ENCODE data around the gene CXXC1.

Gene CXXC1

DNA sequence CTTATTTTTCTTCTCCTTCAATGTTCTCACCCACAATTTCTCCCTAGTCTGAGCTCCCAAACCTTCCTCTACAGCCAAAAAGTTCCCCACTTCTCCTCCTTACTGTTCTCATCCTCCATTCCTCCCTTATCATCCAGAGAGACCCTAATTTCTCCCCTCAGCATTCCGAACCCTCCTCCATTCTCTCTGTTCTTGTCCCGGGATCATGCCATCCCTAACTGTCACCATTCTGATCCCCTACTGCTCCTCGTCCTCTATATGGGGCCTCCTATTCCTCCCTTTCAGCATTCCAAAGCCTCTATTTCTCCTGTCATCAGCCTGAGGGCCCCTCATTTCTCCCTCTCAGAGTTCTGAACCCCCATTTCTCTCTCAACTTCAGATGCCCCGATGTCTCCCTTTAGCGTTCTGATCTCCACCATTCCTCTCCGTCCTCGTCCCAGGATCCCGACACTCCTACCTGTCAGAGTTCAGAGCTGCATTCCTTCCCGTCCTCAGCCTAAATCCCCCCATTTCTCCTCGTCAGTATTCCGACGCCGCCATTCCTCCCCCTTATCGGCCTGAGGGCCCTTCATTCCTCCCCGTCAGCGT is 6.7 kb downstream of the CXXC1 start:
- DNase-seq (ENCODE audit: insufficient read length, low spot score) (no peak), FAIRE-seq (no peak)
- no peak for TF ChIP-seq TAF1 (IDR thresholded peaks at IDR 0.05; ENCODE audit: low read depth, low read length)
- TF ChIP-seq POU2F2 (IDR thresholded peaks at IDR 0.05; ENCODE audit: low read depth, low read length), result no peak
- TF ChIP-seq POLR2AphosphoS5 (IDR thresholded peaks at IDR 0.05; ENCODE audit: low read depth, low read length), result no peak
- no peak for TF ChIP-seq SPI1 (IDR thresholded peaks at IDR 0.05; ENCODE audit: low read depth, low read length)
- no peak for TF ChIP-seq PAX5 (IDR thresholded peaks at IDR 0.05; ENCODE audit: insufficient read depth, low read length, severe bottlenecking)
- no peak for TF ChIP-seq POLR2A (IDR thresholded peaks at IDR 0.05; ENCODE audit: low read depth, low read length)

DNA sequence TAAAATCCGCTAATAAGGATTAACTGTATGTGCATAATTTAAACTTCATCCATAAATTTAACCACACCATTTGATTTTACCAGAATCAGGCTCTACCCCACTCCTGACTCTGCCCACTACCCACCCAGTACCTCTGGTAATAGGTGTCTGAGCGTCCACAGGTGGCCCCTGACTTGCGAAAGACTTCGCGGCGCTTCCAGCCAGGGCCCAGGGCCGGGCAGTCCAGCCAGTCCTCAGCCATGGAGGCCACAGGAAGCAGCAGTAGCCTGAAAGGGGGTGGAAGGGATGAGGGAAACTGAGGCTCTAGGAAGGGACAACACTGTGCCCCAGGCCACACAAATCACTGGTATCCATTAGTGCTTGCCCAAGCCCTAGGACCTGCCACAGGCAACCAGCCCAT is 7.7 kb downstream of the CXXC1 start:
- FAIRE-seq (no peak), DNase-seq (ENCODE audit: insufficient read length, low spot score) (no peak)
- no peak for TF ChIP-seq PAX5 (IDR thresholded peaks at IDR 0.05; ENCODE audit: insufficient read depth, low read length, severe bottlenecking)
- no peak for TF ChIP-seq POU2F2 (IDR thresholded peaks at IDR 0.05; ENCODE audit: low read depth, low read length)
- TF ChIP-seq SPI1 (IDR thresholded peaks at IDR 0.05; ENCODE audit: low read depth, low read length), result no peak
- TF ChIP-seq POLR2AphosphoS5 (IDR thresholded peaks at IDR 0.05; ENCODE audit: low read depth, low read length), result no peak
- TF ChIP-seq TAF1 (IDR thresholded peaks at IDR 0.05; ENCODE audit: low read depth, low read length), result no peak
- TF ChIP-seq POLR2A (IDR thresholded peaks at IDR 0.05; ENCODE audit: low read depth, low read length), result no peak

DNA sequence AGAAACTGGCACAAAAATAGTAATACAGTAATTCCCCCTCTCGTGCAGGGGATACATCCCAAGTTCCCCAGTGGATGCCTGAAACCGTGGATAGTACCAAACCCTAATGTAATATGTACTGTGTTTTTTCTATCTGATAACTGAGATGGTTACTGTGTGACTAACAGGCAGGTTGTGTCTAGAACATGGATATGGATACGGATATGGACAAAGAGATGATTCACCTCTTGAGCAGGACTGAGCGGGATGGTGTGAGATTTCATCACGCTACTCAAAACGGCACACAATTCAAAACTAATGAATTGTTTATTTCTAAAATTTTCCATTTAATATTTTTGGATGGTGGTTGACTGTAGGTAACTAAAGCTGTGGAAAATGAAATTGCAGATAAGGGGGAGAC is 9.6 kb downstream of the CXXC1 start:
- DNase-seq (ENCODE audit: insufficient read length, low spot score) (no peak), FAIRE-seq (no peak)
- TF ChIP-seq POLR2AphosphoS5 (IDR thresholded peaks at IDR 0.05; ENCODE audit: low read depth, low read length) (no peak), SPI1 (IDR thresholded peaks at IDR 0.05; ENCODE audit: low read depth, low read length) (no peak), POU2F2 (IDR thresholded peaks at IDR 0.05; ENCODE audit: low read depth, low read length) (no peak), PAX5 (IDR thresholded peaks at IDR 0.05; ENCODE audit: insufficient read depth, low read length, severe bottlenecking) (no peak), POLR2A (IDR thresholded peaks at IDR 0.05; ENCODE audit: low read depth, low read length) (no peak), TAF1 (IDR thresholded peaks at IDR 0.05; ENCODE audit: low read depth, low read length) (no peak)

DNA sequence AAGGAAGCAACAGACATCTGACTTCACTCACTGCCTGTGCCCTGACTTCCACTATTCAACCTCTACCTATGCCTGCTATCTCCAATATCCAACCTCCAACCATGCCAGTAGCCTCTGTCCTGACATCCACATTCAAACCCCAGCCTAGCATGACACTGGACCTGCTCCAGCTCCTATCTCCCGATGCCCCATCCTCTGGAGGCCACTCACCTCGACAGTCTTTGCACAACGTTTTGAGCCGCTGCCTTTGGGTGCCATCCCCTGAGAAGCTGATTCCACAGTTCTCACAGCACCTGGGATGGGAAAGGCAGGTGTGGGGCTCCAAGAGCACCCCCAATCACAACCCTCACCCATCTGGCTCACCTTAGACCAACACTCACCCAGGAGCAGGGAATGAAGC is 11.0 kb downstream of the CXXC1 start:
- TF ChIP-seq POLR2A (IDR thresholded peaks at IDR 0.05; ENCODE audit: low read depth, low read length) (no peak), POU2F2 (IDR thresholded peaks at IDR 0.05; ENCODE audit: low read depth, low read length) (no peak), TAF1 (IDR thresholded peaks at IDR 0.05; ENCODE audit: low read depth, low read length) (no peak), SPI1 (IDR thresholded peaks at IDR 0.05; ENCODE audit: low read depth, low read length) (no peak), PAX5 (IDR thresholded peaks at IDR 0.05; ENCODE audit: insufficient read depth, low read length, severe bottlenecking) (no peak), POLR2AphosphoS5 (IDR thresholded peaks at IDR 0.05; ENCODE audit: low read depth, low read length) (no peak)
- FAIRE-seq, result no peak
- no peak for DNase-seq (ENCODE audit: insufficient read length, low spot score)

DNA sequence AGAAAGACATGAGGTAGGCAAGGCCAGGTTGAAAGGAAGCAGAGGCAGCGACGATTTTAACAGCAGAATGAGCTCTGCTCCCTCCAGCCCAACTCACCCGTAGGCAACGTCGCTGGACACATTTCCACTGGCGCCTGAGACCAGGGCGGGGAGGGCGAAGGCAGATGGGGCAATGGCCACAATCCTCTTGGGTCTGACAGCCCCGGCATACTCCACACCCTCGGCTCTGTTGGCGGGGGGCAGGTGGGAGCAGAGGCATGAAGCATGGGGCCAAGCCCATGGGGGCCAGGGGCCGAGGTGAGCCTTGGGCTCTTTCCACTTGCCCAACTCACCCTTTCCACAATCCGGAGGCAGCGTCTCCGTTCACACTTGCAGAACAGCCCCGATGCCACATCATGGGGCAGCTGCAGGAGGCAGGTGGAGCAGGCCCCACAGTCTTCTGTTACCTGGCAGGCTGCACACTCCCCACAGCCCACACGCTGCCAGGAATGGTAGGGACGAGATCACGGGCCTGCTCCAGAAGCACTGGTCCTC is 11.9 kb downstream of the CXXC1 start:
- DNase-seq (ENCODE audit: insufficient read length, low spot score) (no peak), FAIRE-seq (no peak)
- no peak for TF ChIP-seq POLR2A (IDR thresholded peaks at IDR 0.05; ENCODE audit: low read depth, low read length)
- no peak for TF ChIP-seq PAX5 (IDR thresholded peaks at IDR 0.05; ENCODE audit: insufficient read depth, low read length, severe bottlenecking)
- no peak for TF ChIP-seq POU2F2 (IDR thresholded peaks at IDR 0.05; ENCODE audit: low read depth, low read length)
- no peak for TF ChIP-seq TAF1 (IDR thresholded peaks at IDR 0.05; ENCODE audit: low read depth, low read length)
- TF ChIP-seq SPI1 (IDR thresholded peaks at IDR 0.05; ENCODE audit: low read depth, low read length), result no peak
- no peak for TF ChIP-seq POLR2AphosphoS5 (IDR thresholded peaks at IDR 0.05; ENCODE audit: low read depth, low read length)

DNA sequence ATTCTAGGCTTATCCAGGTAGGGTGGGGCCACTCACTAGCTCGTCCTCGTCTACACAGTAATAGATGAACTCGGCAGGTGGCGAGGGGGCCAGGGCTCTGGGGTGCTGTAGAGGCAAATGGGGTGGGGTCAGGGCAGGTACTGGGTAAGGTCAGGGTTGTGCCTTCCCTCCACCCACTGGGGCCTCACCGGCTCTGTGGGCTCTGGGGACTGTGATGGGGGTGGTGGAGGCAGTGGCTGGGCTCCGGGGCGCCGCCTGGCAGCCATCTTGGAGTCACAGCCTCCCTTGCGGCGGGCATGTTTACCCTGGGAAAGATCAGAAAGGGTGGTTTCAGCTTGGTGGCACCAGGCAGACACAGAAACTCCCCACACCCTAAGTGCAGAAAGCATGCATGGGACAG is 12.6 kb downstream of the CXXC1 start:
- DNase-seq (ENCODE audit: insufficient read length, low spot score) (no peak), FAIRE-seq (no peak)

DNA sequence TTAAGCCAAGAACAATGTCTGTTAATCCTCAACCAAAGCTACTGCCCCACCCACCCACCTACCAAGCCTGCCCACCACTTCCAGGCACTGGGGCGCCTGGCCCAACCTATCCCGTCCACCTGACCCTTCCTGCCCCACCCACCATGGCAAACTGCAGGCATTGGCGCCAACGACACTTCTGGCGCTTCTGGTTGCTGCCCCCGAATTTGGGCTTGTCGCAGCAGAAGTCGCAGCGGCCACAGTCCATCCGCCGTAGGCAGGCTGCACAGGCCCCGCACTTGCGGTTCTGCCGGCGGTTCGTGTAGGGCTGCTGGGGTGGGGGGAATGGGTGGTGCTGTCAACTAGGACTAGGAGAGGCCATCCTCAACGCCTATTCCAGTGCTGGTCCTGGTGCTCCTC is 13.4 kb downstream of the CXXC1 start:
- FAIRE-seq (no peak), DNase-seq (ENCODE audit: insufficient read length, low spot score) (no peak)
- no peak for TF ChIP-seq PAX5 (IDR thresholded peaks at IDR 0.05; ENCODE audit: insufficient read depth, low read length, severe bottlenecking)
- no peak for TF ChIP-seq TAF1 (IDR thresholded peaks at IDR 0.05; ENCODE audit: low read depth, low read length)
- TF ChIP-seq POU2F2 (IDR thresholded peaks at IDR 0.05; ENCODE audit: low read depth, low read length), result no peak
- TF ChIP-seq POLR2AphosphoS5 (IDR thresholded peaks at IDR 0.05; ENCODE audit: low read depth, low read length), result no peak
- no peak for TF ChIP-seq SPI1 (IDR thresholded peaks at IDR 0.05; ENCODE audit: low read depth, low read length)
- no peak for TF ChIP-seq POLR2A (IDR thresholded peaks at IDR 0.05; ENCODE audit: low read depth, low read length)

More for the DNA sequence above, 12.6 kb downstream of the CXXC1 start:
- TF ChIP-seq TAF1 (IDR thresholded peaks at IDR 0.05; ENCODE audit: low read depth, low read length) (no peak), POU2F2 (IDR thresholded peaks at IDR 0.05; ENCODE audit: low read depth, low read length) (no peak), POLR2A (IDR thresholded peaks at IDR 0.05; ENCODE audit: low read depth, low read length) (no peak), SPI1 (IDR thresholded peaks at IDR 0.05; ENCODE audit: low read depth, low read length) (no peak), POLR2AphosphoS5 (IDR thresholded peaks at IDR 0.05; ENCODE audit: low read depth, low read length) (no peak)

DNA sequence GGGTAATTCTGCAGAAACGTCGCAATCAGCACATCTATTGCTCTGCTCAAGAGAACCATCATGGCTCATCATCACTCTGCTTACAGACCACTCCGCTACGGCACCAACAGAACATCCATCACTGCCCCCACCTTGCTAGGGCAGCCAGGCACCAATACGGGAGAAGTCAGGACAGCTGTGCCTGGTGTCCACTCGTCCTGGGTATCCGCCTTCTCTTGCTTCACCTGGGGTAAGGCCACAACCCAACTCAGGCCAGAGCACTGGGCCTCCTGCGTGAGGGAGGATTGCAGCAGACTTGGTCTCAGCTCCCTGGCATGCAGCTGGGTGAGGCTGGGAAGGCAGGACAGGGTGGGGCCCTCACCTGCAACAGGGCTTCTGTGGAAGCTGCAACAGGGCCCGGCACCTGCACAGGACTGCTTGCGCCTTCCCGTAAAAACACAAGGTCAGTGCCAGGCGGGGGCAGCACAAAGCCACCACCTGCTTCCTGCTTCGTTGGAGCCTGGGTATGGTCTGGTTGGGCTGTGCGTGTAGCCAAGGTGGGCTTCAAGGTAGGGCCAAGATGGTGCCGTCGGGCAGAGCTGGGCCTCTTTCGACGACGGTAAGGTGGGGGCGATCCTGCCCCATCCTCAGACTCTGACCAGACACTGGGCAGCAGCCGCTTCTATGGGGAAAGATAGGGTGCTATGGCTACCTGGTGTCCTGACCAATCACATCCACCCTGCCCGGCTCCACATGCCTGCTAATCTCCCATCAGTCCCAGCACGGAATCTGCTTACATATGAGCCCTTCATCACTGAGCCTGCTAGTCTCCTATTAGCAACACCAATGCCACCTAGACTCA is 14.1 kb downstream of the CXXC1 start:
- no peak for TF ChIP-seq POLR2AphosphoS5 (IDR thresholded peaks at IDR 0.05; ENCODE audit: low read depth, low read length)
- TF ChIP-seq POU2F2 (IDR thresholded peaks at IDR 0.05; ENCODE audit: low read depth, low read length), result no peak
- TF ChIP-seq TAF1 (IDR thresholded peaks at IDR 0.05; ENCODE audit: low read depth, low read length), result no peak
- no peak for TF ChIP-seq PAX5 (IDR thresholded peaks at IDR 0.05; ENCODE audit: insufficient read depth, low read length, severe bottlenecking)
- TF ChIP-seq POLR2A (IDR thresholded peaks at IDR 0.05; ENCODE audit: low read depth, low read length), result no peak
- TF ChIP-seq SPI1 (IDR thresholded peaks at IDR 0.05; ENCODE audit: low read depth, low read length), result no peak
- DNase-seq (ENCODE audit: insufficient read length, low spot score) (no peak), FAIRE-seq (no peak)

DNA sequence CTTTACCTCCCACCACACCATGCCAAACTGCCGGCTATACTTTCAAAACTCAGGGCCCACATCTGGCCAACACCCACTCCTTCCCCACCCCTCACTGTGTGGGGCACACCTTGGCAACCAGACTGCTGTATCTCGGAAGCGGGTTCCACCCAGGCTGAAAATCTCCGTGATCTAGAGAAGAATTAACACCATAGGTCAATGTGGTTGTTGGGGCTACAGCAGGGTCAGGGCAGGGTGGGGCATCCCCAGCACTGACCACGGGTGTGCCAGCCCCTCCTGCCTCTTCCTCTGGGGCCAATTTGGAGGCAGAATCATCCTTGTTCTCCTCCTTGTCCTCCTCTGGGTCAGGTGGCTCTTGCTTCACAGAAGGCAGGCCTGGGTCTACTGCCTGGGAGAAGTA is 14.9 kb downstream of the CXXC1 start:
- no peak for DNase-seq (ENCODE audit: insufficient read length, low spot score)
- TF ChIP-seq SPI1 (IDR thresholded peaks at IDR 0.05; ENCODE audit: low read depth, low read length) (no peak), TAF1 (IDR thresholded peaks at IDR 0.05; ENCODE audit: low read depth, low read length) (no peak), POLR2AphosphoS5 (IDR thresholded peaks at IDR 0.05; ENCODE audit: low read depth, low read length) (no peak), PAX5 (IDR thresholded peaks at IDR 0.05; ENCODE audit: insufficient read depth, low read length, severe bottlenecking) (no peak), POU2F2 (IDR thresholded peaks at IDR 0.05; ENCODE audit: low read depth, low read length) (no peak), POLR2A (IDR thresholded peaks at IDR 0.05; ENCODE audit: low read depth, low read length) (no peak)
- FAIRE-seq, result no peak

All from GM12891 (cell line).